Measurements from ENCODE around the gene SARS2. TPM values are rescaled to one million over a fixed set of nuclear protein-coding genes. Genes with fewer than 3 reads are reported as not detected.

Gene SARS2
- total RNA-seq, 1 donor from 2014 or later = 1.4 TPM

DNA sequence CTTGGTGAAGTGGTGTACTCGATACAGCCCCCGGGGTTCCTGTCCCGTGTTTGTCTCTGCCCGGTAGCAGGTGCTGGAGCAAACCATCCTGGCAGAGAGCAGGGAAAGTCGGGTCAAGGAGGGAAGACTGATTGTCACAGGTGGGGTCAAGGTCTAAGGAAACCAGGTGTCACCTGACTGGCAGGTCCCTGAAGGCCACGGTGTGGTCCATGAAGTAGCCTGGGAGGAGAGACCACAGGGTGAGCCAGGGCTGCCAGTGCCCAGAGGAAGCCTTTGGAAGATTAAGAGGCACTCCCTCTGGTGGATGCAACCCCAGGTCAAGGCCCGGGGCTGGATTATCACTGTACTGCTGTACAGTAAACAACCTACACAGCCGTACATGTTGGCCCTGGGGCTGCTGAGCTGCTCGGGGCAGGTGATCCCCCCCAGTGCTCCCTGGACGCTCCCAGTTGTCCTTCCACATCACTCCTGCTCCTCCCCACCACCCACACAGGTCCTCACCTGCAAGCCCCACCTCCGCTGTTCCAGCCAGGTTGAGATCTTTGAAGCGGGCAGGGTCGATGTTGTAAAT lies 12.6 kb downstream of the SARS2 start:
- TF ChIP-seq, protein P1, sequence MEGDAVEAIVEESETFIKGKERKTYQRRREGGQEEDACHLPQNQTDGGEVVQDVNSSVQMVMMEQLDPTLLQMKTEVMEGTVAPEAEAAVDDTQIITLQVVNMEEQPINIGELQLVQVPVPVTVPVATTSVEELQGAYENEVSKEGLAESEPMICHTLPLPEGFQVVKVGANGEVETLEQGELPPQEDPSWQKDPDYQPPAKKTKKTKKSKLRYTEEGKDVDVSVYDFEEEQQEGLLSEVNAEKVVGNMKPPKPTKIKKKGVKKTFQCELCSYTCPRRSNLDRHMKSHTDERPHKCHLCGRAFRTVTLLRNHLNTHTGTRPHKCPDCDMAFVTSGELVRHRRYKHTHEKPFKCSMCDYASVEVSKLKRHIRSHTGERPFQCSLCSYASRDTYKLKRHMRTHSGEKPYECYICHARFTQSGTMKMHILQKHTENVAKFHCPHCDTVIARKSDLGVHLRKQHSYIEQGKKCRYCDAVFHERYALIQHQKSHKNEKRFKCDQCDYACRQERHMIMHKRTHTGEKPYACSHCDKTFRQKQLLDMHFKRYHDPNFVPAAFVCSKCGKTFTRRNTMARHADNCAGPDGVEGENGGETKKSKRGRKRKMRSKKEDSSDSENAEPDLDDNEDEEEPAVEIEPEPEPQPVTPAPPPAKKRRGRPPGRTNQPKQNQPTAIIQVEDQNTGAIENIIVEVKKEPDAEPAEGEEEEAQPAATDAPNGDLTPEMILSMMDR (IDR thresholded peaks at IDR 0.05) = no peak
- Histone ChIP-seq H3K27me3 (no peaks in the 10 kb centered on the region), H3K4me1 (no peaks in the 10 kb centered on the region), H3K9me3 (no peaks in the 10 kb centered on the region), H3K36me3 (peaks cover 3 to 6% of the 10 kb centered on the region in 2 donors), H3K4me3 (no peak overlapping the region), H3K27ac (no peak overlapping the region)
- DNase-seq (ENCODE audit: low spot score in 2 of 2) = no peak
- intact Hi-C loops (cut with DNase I) = no loop called here

DNA sequence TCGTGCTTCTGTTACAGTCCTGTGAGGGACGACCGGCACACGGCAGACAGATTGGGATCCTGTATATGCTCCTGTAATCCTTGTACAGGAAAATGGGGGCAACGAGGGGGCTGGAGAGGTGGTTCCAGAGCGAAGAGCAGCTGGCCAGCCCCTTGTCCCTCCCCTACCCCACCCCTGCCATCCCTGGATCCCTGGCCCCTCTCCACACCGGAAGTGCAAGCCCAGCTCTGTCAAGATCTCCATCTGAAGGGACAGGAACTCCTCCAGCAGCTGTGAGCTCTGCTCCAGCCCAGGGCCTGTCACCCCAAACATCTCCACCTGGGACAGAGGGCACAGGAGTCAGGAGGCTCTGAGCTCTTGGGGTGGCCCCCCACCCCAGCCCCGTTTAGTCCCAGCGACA lies 13.0 kb downstream of the SARS2 start:
- no peak overlapping the region for H3K27ac ChIP-seq
- H3K4me1 ChIP-seq = no peaks in the 10 kb centered on the region
- TF ChIP-seq, protein P1 (IDR thresholded peaks at IDR 0.05) = no peak
- no peaks in the 10 kb centered on the region for H3K9me3 ChIP-seq
- no peak overlapping the region for H3K4me3 ChIP-seq
- H3K27me3 ChIP-seq = no peaks in the 10 kb centered on the region
- intact Hi-C loops (cut with DNase I) = no loop called here
- DNase-seq (ENCODE audit: low spot score in 2 of 2) = no peak
- peaks cover 3 to 6% of the 10 kb centered on the region in 2 donors for H3K36me3 ChIP-seq

DNA sequence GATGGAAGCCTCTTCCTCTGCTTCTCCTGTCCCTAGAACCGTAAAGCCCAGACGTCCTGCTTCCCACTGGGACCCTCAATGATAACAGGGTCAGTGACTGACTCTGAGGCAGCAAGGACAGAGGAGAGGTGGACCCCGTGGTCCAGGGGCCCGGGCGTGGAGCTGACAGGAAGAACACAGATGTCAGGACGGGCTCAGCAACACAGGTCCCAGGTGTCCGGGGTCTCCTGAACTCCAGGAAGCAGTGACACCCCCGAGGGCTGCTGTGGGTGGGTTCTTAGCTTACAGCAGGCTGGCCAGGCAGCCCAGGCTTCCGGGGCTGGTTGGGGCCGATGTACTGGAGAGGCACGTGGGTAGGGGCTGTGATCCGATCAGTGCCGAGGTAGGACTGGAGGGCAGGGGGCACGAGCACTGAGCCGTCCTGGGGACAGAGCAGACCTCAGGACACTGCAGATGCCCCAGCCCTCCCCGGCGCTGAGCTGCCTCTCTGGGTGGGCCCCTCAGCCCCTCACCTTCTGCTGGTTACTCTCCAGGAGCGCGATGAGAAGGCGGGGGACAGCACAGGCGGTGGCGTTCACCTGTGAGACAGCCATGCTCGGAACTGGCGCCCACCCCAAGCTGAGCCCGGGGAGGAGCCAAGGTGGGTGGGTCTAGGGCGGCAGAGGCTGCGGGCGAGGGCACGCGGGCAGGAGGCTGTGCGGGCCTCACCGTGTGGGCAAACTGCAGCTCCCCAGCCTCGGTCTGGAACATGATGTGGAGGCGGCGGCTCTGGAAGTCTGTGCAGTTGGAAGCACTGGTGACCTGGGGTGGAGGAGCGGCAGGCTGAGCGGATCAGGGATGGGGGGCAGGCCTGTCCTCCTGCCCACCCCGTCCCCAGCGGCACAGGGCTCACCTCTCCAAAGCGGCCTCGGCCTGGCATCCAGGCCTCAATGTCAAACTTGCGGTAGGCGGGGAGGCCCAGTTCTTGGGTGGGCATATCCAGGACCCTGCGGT lies 14.9 kb downstream of the SARS2 start:
- TF ChIP-seq, protein P1 (IDR thresholded peaks at IDR 0.05) = no peak
- Histone ChIP-seq H3K9me3 (no peaks in the 10 kb centered on the region), H3K4me3 (no peak overlapping the region), H3K27ac (no peak overlapping the region), H3K27me3 (no peaks in the 10 kb centered on the region), H3K36me3 (no peaks in the 10 kb centered on the region), H3K4me1 (no peaks in the 10 kb centered on the region)
- no peak for DNase-seq (ENCODE audit: low spot score in 2 of 2)
- intact Hi-C loops (cut with DNase I) = no loop called here

DNA sequence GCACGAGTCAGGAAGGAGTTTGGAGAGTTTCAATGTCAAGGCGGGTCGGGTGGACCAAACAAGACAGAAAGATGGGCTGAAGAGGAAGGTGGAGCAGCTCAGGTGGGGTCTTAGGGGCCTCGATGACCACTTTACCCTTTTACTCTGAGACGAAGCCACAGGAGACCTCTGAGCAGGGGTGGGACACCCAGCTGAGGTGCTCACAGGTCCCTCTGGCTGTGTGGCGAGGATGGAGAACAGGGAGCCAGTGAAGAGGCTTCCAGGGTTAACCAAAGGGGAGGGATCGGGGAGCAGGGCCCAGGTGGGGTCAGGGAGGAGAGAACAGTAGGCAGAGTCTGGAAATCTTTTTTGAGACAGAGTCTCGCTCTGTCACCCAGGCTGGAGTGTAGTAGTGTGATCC lies 16.6 kb downstream of the SARS2 start:
- Histone ChIP-seq H3K4me1 (no peaks in the 10 kb centered on the region), H3K36me3 (peaks cover 0 to under 1% of the 10 kb centered on the region in 2 donors), H3K27ac (no peak overlapping the region), H3K9me3 (no peaks in the 10 kb centered on the region), H3K27me3 (no peaks in the 10 kb centered on the region), H3K4me3 (no peak overlapping the region)
- no peak for DNase-seq (ENCODE audit: low spot score in 2 of 2)
- TF ChIP-seq, protein P1 (IDR thresholded peaks at IDR 0.05) = no peak
- intact Hi-C loops (cut with DNase I) = no loop called here

DNA sequence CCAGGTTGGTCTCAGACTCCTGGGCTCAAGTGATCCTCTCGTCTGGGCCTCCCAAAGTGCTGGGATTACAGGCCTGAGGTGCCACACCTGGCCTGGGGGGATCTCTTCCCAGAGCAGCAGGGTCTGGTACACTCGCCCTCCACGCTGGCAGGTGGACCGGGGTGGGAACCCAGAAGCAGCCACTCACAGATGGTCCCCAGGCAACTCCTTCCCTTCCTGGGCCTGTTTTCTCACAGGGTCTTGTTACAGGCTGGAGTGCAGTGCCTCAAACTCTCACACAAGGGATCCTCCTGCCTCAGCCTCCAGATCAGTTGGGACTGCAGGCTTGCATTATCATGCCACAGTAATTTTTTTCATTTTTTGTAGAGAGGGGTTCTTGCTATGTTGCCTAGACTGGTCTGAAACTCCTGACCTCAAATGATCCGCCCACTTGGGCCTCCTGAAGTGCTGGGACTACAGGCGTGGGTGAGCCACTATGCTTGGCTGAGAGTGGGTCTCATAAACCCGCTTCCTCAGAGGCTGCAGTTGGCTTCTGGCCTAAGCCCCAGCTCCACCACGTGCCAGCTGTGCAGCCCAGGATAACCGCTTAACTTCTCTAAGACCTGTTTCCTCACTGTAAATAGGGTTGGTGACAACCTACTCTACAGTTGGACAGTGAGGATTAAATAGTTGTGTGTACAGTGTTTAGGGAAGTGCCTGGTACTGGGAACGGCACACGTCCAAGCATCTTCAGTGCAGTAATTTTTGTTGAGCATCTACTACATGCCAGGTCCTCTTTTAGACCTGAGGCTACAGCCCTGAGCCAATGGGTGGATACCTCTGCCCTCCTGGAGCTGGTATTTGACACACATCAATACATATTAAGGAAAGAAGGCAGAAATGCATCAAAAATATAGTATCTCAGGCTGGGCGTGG lies 17.7 kb downstream of the SARS2 start:
- intact Hi-C loops (cut with DNase I) = no loop called here
- Histone ChIP-seq H3K36me3 (peaks cover 4 to 6% of the 10 kb centered on the region in 2 donors), H3K4me3 (no peak overlapping the region), H3K9me3 (no peaks in the 10 kb centered on the region), H3K4me1 (no peaks in the 10 kb centered on the region), H3K27ac (no peak overlapping the region), H3K27me3 (no peaks in the 10 kb centered on the region)
- DNase-seq (ENCODE audit: low spot score in 2 of 2) = no peak
- TF ChIP-seq, protein P1 (IDR thresholded peaks at IDR 0.05) = no peak
